CD4-positive, alpha-beta T cell (primary cell): Measurements from ENCODE around the gene FGFBP2. TPM values are rescaled to one million over a fixed set of nuclear protein-coding genes. Genes with fewer than 3 reads are reported as not detected.

Experiments used
- ATAC-seq: fragments of 200-7000 bp; cut with Tn5 transposase; one replicate; pipeline ENCODE4 v1.10.0; 2022; ENCODE audit warnings: mild to moderate bottlenecking; ENCODE audit not compliant: poor library complexity
- CTCF ChIA-PET: fragments of 350-600 bp; sonication (Branson Sonifier 250); formaldehyde crosslinking; loops from one replicate; lab custom pipeline; 2021; ENCODE audit warnings: antibody characterized with exemption, inconsistent platforms; lab: Charles Lee
- POLR2A ChIA-PET: fragments of 350-600 bp; sonication (Branson Sonifier 250); formaldehyde crosslinking; loops from one replicate; lab custom pipeline; 2021; ENCODE audit warnings: antibody characterized with exemption, inconsistent platforms; lab: Charles Lee
- DNase-seq, 14 experiments: peaks; one replicate each; pipeline ENCODE4 v3.0.0-alpha.2; 2013 to 2020; ENCODE audit warnings: mixed read lengths in 2 of 14
- H3K27ac ChIP-seq, 2 donors: one replicate each; pipeline versions ENCODE4 v1.5.1 to v1.7.0; 2013; ENCODE audit warnings: low read length in 2 of 2, low read depth in 1 of 2, mild to moderate bottlenecking in 1 of 2
- H3K27me3 ChIP-seq, 2 experiments: 1 replicate in 1 of 2; 2 replicates in 1 of 2; pipeline versions ENCODE4 v1.6.1 to v1.7.0; 2013; ENCODE audit warnings: low read length in 2 of 2, control low read depth in 1 of 2, mild to moderate bottlenecking in 1 of 2, moderate library complexity in 1 of 2; ENCODE audit not compliant: insufficient read depth in 2 of 2, control insufficient read depth in 1 of 2
- H3K36me3 ChIP-seq: one replicate; pipeline ENCODE4 v1.6.1; 2013; ENCODE audit warnings: low read length, control low read depth; ENCODE audit not compliant: insufficient read depth
- H3K4me1 ChIP-seq: one replicate; pipeline ENCODE4 v1.6.1; 2013; ENCODE audit warnings: low read length, control low read depth; ENCODE audit not compliant: insufficient read depth
- H3K4me3 ChIP-seq: one replicate; pipeline ENCODE4 v1.5.1; 2013; ENCODE audit warnings: mild to moderate bottlenecking, low read length, moderate library complexity
- H3K9me3 ChIP-seq, 2 experiments: 1 replicate in 1 of 2; 2 replicates in 1 of 2; pipeline versions ENCODE4 v1.6.1 to v1.7.0; 2013; ENCODE audit warnings: low read length in 2 of 2, mild to moderate bottlenecking in 2 of 2, control low read depth in 1 of 2, moderate library complexity in 1 of 2; ENCODE audit not compliant: control insufficient read depth in 1 of 2, insufficient read depth in 1 of 2
- H3K27ac Mint-ChIP-seq: one replicate; pipeline ENCODE4 v1.8.0; 2020; ENCODE audit warnings: mixed read lengths
- H3K27me3 Mint-ChIP-seq: one replicate; pipeline ENCODE4 v1.8.0; 2021; ENCODE audit warnings: mixed read lengths
- H3K36me3 Mint-ChIP-seq: one replicate; pipeline ENCODE4 v1.8.0; 2021; ENCODE audit warnings: low read depth, mixed read lengths
- H3K4me1 Mint-ChIP-seq: one replicate; pipeline ENCODE4 v1.8.0; 2021; ENCODE audit warnings: low read depth, mixed read lengths
- H3K4me3 Mint-ChIP-seq: one replicate; pipeline ENCODE4 v1.8.0; 2020; ENCODE audit warnings: mild to moderate bottlenecking, mixed read lengths
- H3K9me3 Mint-ChIP-seq: one replicate; pipeline ENCODE4 v1.8.0; 2020; ENCODE audit warnings: mixed read lengths
- intact Hi-C, 2 experiments: fragments of 100-400 bp; cut with DNase I in 1 of 2; cut with micrococcal nuclease in 1 of 2; formaldehyde crosslinking; loops; one replicate each; pipeline versions ENCODE4 v1.15.1 to v1.9.0; 2023 to 2025; cut with DNase I, micrococcal nuclease
- total RNA-seq, 174 experiments: library from RNA in 2 of 174; stranded (reverse) in 2 of 174; gene quantifications; one replicate each; pipeline ENCODE4 v1.2.3 and lab custom pipeline; 2021 to 2026
- TF ChIP-seq, protein P1 (sequence below): fragments of 200-600 bp; IDR thresholded peaks from one replicate; pipeline ENCODE4 v1.8.0; 2022; ENCODE audit warnings: antibody characterized with exemption, mild to moderate bottlenecking

FGFBP2 gene
- total RNA-seq, 2 experiments from 2014 or later: 1.3 to 1.7 TPM

- Histone ChIP-seq H3K4me1 (no peaks in the 10 kb centered on the region), H3K9me3 (no peaks in the 10 kb centered on the region), H3K36me3 (no peaks in the 10 kb centered on the region), H3K27me3 (no peaks in the 10 kb centered on the region), H3K27ac (no peak overlapping the region), H3K4me3 (no peak overlapping the region)
- TF ChIP-seq, protein P1, sequence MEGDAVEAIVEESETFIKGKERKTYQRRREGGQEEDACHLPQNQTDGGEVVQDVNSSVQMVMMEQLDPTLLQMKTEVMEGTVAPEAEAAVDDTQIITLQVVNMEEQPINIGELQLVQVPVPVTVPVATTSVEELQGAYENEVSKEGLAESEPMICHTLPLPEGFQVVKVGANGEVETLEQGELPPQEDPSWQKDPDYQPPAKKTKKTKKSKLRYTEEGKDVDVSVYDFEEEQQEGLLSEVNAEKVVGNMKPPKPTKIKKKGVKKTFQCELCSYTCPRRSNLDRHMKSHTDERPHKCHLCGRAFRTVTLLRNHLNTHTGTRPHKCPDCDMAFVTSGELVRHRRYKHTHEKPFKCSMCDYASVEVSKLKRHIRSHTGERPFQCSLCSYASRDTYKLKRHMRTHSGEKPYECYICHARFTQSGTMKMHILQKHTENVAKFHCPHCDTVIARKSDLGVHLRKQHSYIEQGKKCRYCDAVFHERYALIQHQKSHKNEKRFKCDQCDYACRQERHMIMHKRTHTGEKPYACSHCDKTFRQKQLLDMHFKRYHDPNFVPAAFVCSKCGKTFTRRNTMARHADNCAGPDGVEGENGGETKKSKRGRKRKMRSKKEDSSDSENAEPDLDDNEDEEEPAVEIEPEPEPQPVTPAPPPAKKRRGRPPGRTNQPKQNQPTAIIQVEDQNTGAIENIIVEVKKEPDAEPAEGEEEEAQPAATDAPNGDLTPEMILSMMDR: no peak
- H3K4me3 Mint-ChIP-seq: no peak overlapping the region
- H3K27ac Mint-ChIP-seq: no peak overlapping the region
- H3K27me3 Mint-ChIP-seq: peaks cover 5% of the 10 kb centered on the region
- H3K4me1 Mint-ChIP-seq: no peaks in the 10 kb centered on the region
- no peaks in the 10 kb centered on the region for H3K9me3 Mint-ChIP-seq
- no peaks in the 10 kb centered on the region for H3K36me3 Mint-ChIP-seq
- no peak for ATAC-seq
- ChIA-PET CTCF (no interaction called here), POLR2A (no interaction called here)
- intact Hi-C loops: no loop called here
- no peak for DNase-seq
Measured at GRCh38 chr4:15931451-15932210, 31.3 kb downstream of the FGFBP2 start.

DNA sequence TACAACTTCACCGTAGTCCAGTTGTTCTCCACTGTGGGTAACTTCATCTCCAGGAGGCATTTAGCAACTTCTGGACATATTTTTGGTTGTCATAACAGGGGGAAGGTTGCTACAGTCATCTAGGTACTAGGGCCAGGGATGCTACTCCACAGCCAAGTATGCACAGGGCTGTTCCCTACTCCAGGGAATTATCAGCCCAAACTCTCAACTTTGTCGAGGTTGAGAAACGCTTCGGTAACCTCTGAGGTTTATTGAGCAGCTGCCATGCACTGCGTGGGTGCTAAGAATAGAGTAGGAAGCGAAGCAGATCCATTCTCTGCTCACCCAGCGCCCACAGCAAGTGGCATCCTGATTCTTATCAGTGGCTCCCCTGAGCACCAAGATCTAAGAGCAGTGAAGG, 32.7 kb downstream of the FGFBP2 start:
- TF ChIP-seq, protein P1: no peak
- H3K4me1 ChIP-seq: no peaks in the 10 kb centered on the region
- no peaks in the 10 kb centered on the region for H3K27me3 ChIP-seq
- H3K27ac ChIP-seq: no peak overlapping the region
- Mint-ChIP-seq H3K27me3 (peaks cover 8% of the 10 kb centered on the region), H3K27ac (no peak overlapping the region), H3K36me3 (no peaks in the 10 kb centered on the region), H3K4me3 (no peak overlapping the region), H3K4me1 (no peaks in the 10 kb centered on the region), H3K9me3 (no peaks in the 10 kb centered on the region)
- POLR2A ChIA-PET: no interaction called here
- CTCF ChIA-PET: no interaction called here
- ATAC-seq: no peak
- H3K4me3 ChIP-seq: no peak overlapping the region
- DNase-seq: no peak
- no peaks in the 10 kb centered on the region for H3K36me3 ChIP-seq
- intact Hi-C loops: no loop called here
- no peaks in the 10 kb centered on the region for H3K9me3 ChIP-seq

- ChIA-PET POLR2A (no interaction called here), CTCF (no interaction called here)
- Mint-ChIP-seq H3K36me3 (no peaks in the 10 kb centered on the region), H3K4me1 (no peaks in the 10 kb centered on the region), H3K4me3 (no peak overlapping the region), H3K27ac (no peak overlapping the region), H3K27me3 (peaks cover 3% of the 10 kb centered on the region), H3K9me3 (no peaks in the 10 kb centered on the region)
- Histone ChIP-seq H3K9me3 (no peaks in the 10 kb centered on the region), H3K27ac (no peak overlapping the region), H3K36me3 (no peaks in the 10 kb centered on the region), H3K4me1 (no peaks in the 10 kb centered on the region), H3K27me3 (no peaks in the 10 kb centered on the region), H3K4me3 (no peak overlapping the region)
- ATAC-seq (no peak), DNase-seq (no peak)
- TF ChIP-seq, protein P1: no peak
- intact Hi-C loops: no loop called here
Measured at GRCh38 chr4:15929540-15929939, 33.4 kb downstream of the FGFBP2 start.
